Peyer's patch (tissue), 4 donors: Measurements from ENCODE around the gene TMEM106A.

ENCODE experiments used
- CTCF ChIP-seq, 6 experiments: fragments of 450-650 bp in 4 of 6; fragments of 200-600 bp in 2 of 6; sonication (generic) in 1 of 6; IDR thresholded peaks; one replicate each; pipeline ENCODE4 v1.5.1; 2017 to 2019; ENCODE audit warnings: antibody characterized with exemption in 6 of 6, mild to moderate bottlenecking in 3 of 6, moderate library complexity in 1 of 6
- POLR2A ChIP-seq, 2 donors: fragments of 450-650 bp; IDR thresholded peaks; one replicate each; pipeline ENCODE4 v1.5.1; 2017; ENCODE audit warnings: antibody characterized with exemption in 2 of 2, mild to moderate bottlenecking in 2 of 2, moderate library complexity in 2 of 2

GRCh38 chr17:43211123-43211479, 574 bp upstream of the TMEM106A start:
- TF ChIP-seq CTCF (IDR thresholded peaks at IDR 0.05): no peak
- no peak for TF ChIP-seq POLR2A (IDR thresholded peaks at IDR 0.05)
